IgD-negative memory B cell (primary cell): ENCODE measurements around the gene TCF4. TPM values are rescaled to one million over a fixed set of nuclear protein-coding genes. Genes with fewer than 3 reads are reported as not detected.

Source experiments
- H3K27ac Mint-ChIP-seq, 3 donors: one replicate each; pipeline ENCODE4 v1.8.0; 2020 to 2022; ENCODE audit warnings: mild to moderate bottlenecking in 3 of 3, mixed read lengths in 3 of 3, moderate library complexity in 1 of 3
- H3K27me3 Mint-ChIP-seq: one replicate; pipeline ENCODE4 v1.8.0; 2021; ENCODE audit warnings: mixed read lengths
- H3K36me3 Mint-ChIP-seq: one replicate; pipeline ENCODE4 v1.8.0; 2020; ENCODE audit warnings: mild to moderate bottlenecking, mixed read lengths
- H3K4me1 Mint-ChIP-seq, 3 donors: one replicate each; pipeline ENCODE4 v1.8.0; 2020 to 2022; ENCODE audit warnings: mixed read lengths in 3 of 3, mild to moderate bottlenecking in 1 of 3
- H3K4me3 Mint-ChIP-seq, 4 donors: one replicate each; pipeline ENCODE4 v1.8.0; 2020 to 2022; ENCODE audit warnings: mild to moderate bottlenecking in 4 of 4, mixed read lengths in 4 of 4, moderate library complexity in 3 of 4
- H3K9me3 Mint-ChIP-seq, 3 donors: one replicate each; pipeline ENCODE4 v1.8.0; 2020 to 2021; ENCODE audit warnings: mixed read lengths in 3 of 3, mild to moderate bottlenecking in 1 of 3
- polyA plus RNA-seq: library from polyadenylated mRNA; unstranded; fragments of 300-500 nt; fragmentation: Illumina TruSeq; gene quantifications from one replicate; pipeline ENCODE4 v1.2.3, GENCODE V29; 2021

Gene TCF4
- 256 TPM for polyA plus RNA-seq

GRCh38 chr18:55588111-55588869 is at the start of gene TCF4:
Gene TCF4 (minus strand): TSS chr18:55588192. CDS start chr18:55587116, 1,076 bp downstream.
- Mint-ChIP-seq H3K36me3 (no peaks in the 10 kb centered on the region), H3K4me3 (peak within 1 kb of the TSS; percentile 85 to 95 (median 94)), H3K4me1 (peaks cover 14 to 37% (median 22%) of the 10 kb centered on the region in 3 donors), H3K27ac (peak within 1 kb of the TSS; percentile 82 to 99 (median 86)), H3K27me3 (peaks cover 31% of the 10 kb centered on the region), H3K9me3 (peaks cover 0 to 9% (median 3%) of the 10 kb centered on the region in 3 donors)

- Mint-ChIP-seq H3K27ac (no peak overlapping the region), H3K4me1 (peaks cover 0 to 5% (median 1%) of the 10 kb centered on the region in 3 donors), H3K27me3 (no peaks in the 10 kb centered on the region), H3K36me3 (peaks cover 10% of the 10 kb centered on the region), H3K4me3 (no peak overlapping the region), H3K9me3 (peaks cover 4 to 12% (median 11%) of the 10 kb centered on the region in 3 donors)
Observed at GRCh38 chr18:55637204-55637603, 49.2 kb upstream of the TCF4 start.

- peaks cover 0 to 5% (median 1%) of the 10 kb centered on the region in 3 donors for H3K4me1 Mint-ChIP-seq
- peaks cover 6% of the 10 kb centered on the region for H3K36me3 Mint-ChIP-seq
- H3K4me3 Mint-ChIP-seq = no peak overlapping the region
- H3K27ac Mint-ChIP-seq = no peak overlapping the region
- H3K9me3 Mint-ChIP-seq = peaks cover 0 to 4% (median 0%) of the 10 kb centered on the region in 3 donors
- H3K27me3 Mint-ChIP-seq = no peaks in the 10 kb centered on the region
Observed at GRCh38 chr18:55635439-55635838, 47.4 kb upstream of the TCF4 start.

- Mint-ChIP-seq H3K27ac (no peak overlapping the region), H3K4me1 (peaks cover 0 to 5% (median 1%) of the 10 kb centered on the region in 3 donors), H3K27me3 (no peaks in the 10 kb centered on the region), H3K4me3 (no peak overlapping the region), H3K9me3 (peaks cover 0 to 2% (median 0%) of the 10 kb centered on the region in 3 donors), H3K36me3 (peaks cover 6% of the 10 kb centered on the region)
Observed at GRCh38 chr18:55634545-55634944, 46.6 kb upstream of the TCF4 start.

GRCh38 chr18:55633032-55633431 is 45.0 kb upstream of the TCF4 start:
- peaks cover 0 to 2% (median 0%) of the 10 kb centered on the region in 3 donors for H3K9me3 Mint-ChIP-seq

GRCh38 chr18:55629133-55629532 is 41.1 kb upstream of the TCF4 start:
- Mint-ChIP-seq H3K4me3 (no peak overlapping the region), H3K36me3 (no peaks in the 10 kb centered on the region), H3K9me3 (peaks cover 0 to 2% (median 0%) of the 10 kb centered on the region in 3 donors), H3K4me1 (peaks cover 0 to 2% (median 0%) of the 10 kb centered on the region in 3 donors), H3K27ac (no peak overlapping the region), H3K27me3 (peaks cover 1% of the 10 kb centered on the region)

More at GRCh38 chr18:55633032-55633431, 45.0 kb upstream of the TCF4 start:
- Mint-ChIP-seq H3K4me3 (no peak overlapping the region), H3K36me3 (peaks cover 6% of the 10 kb centered on the region), H3K27me3 (no peaks in the 10 kb centered on the region), H3K4me1 (peaks cover 0 to 5% (median 1%) of the 10 kb centered on the region in 3 donors), H3K27ac (no peak overlapping the region)

GRCh38 chr18:55627007-55627406 is 39.0 kb upstream of the TCF4 start:
- peaks cover 1% of the 10 kb centered on the region for H3K27me3 Mint-ChIP-seq
- peaks cover 0 to 2% (median 0%) of the 10 kb centered on the region in 3 donors for H3K4me1 Mint-ChIP-seq
- peaks cover 0 to 2% (median 0%) of the 10 kb centered on the region in 3 donors for H3K9me3 Mint-ChIP-seq
- H3K4me3 Mint-ChIP-seq = no peak overlapping the region
- no peaks in the 10 kb centered on the region for H3K36me3 Mint-ChIP-seq
- no peak overlapping the region for H3K27ac Mint-ChIP-seq

GRCh38 chr18:55625901-55626300 is 37.9 kb upstream of the TCF4 start:
- Mint-ChIP-seq H3K9me3 (peaks cover 0 to 2% (median 0%) of the 10 kb centered on the region in 3 donors), H3K27me3 (peaks cover 1% of the 10 kb centered on the region), H3K27ac (no peak overlapping the region), H3K36me3 (no peaks in the 10 kb centered on the region), H3K4me3 (no peak overlapping the region), H3K4me1 (peaks cover 0 to 2% (median 0%) of the 10 kb centered on the region in 3 donors)

GRCh38 chr18:55623626-55624025 is 35.6 kb upstream of the TCF4 start:
- Mint-ChIP-seq H3K27me3 (peaks cover 3% of the 10 kb centered on the region), H3K9me3 (no peaks in the 10 kb centered on the region), H3K4me3 (no peak overlapping the region), H3K4me1 (peaks cover 0 to 2% (median 0%) of the 10 kb centered on the region in 3 donors), H3K36me3 (no peaks in the 10 kb centered on the region), H3K27ac (no peak overlapping the region)

GRCh38 chr18:55610506-55610905 is 22.5 kb upstream of the TCF4 start:
- Mint-ChIP-seq H3K27me3 (peaks cover 3% of the 10 kb centered on the region), H3K36me3 (no peaks in the 10 kb centered on the region), H3K4me1 (peaks cover 5 to 7% (median 5%) of the 10 kb centered on the region in 3 donors), H3K27ac (no peak overlapping the region), H3K4me3 (no peak overlapping the region), H3K9me3 (peaks cover 3 to 12% (median 4%) of the 10 kb centered on the region in 3 donors)

GRCh38 chr18:55609160-55609825 is 21.3 kb upstream of the TCF4 start:
- no peak overlapping the region for H3K27ac Mint-ChIP-seq
- H3K27me3 Mint-ChIP-seq = peaks cover 3% of the 10 kb centered on the region
- peaks cover 7 to 10% (median 10%) of the 10 kb centered on the region in 3 donors for H3K4me1 Mint-ChIP-seq

GRCh38 chr18:55608497-55608896 is 20.5 kb upstream of the TCF4 start:
- H3K36me3 Mint-ChIP-seq = no peaks in the 10 kb centered on the region
- peaks cover 2% of the 10 kb centered on the region for H3K27me3 Mint-ChIP-seq
- no peak overlapping the region for H3K4me3 Mint-ChIP-seq
- H3K4me1 Mint-ChIP-seq = peaks cover 7 to 10% (median 10%) of the 10 kb centered on the region in 3 donors
- peaks cover 2 to 8% (median 3%) of the 10 kb centered on the region in 3 donors for H3K9me3 Mint-ChIP-seq
- no peak overlapping the region for H3K27ac Mint-ChIP-seq

More at GRCh38 chr18:55609160-55609825, 21.3 kb upstream of the TCF4 start:
- Mint-ChIP-seq H3K4me3 (no peak overlapping the region), H3K9me3 (peaks cover 3 to 9% (median 4%) of the 10 kb centered on the region in 3 donors), H3K36me3 (no peaks in the 10 kb centered on the region)

GRCh38 chr18:55607773-55608172 is 19.8 kb upstream of the TCF4 start:
- Mint-ChIP-seq H3K27me3 (no peaks in the 10 kb centered on the region), H3K27ac (no peak overlapping the region), H3K9me3 (peaks cover 0 to 3% (median 0%) of the 10 kb centered on the region in 3 donors), H3K36me3 (no peaks in the 10 kb centered on the region), H3K4me1 (peaks cover 7 to 10% (median 10%) of the 10 kb centered on the region in 3 donors), H3K4me3 (no peak overlapping the region)

GRCh38 chr18:55605733-55606338 is 17.8 kb upstream of the TCF4 start:
- Mint-ChIP-seq H3K27ac (no peak overlapping the region), H3K4me3 (peak overlapping the region in 3 of 4 donors; percentile 6 to 14 (median 10))

GRCh38 chr18:55603775-55604174 is 15.8 kb upstream of the TCF4 start:
- Mint-ChIP-seq H3K4me1 (peaks cover 7 to 10% (median 10%) of the 10 kb centered on the region in 3 donors), H3K27ac (no peak overlapping the region), H3K9me3 (no peaks in the 10 kb centered on the region), H3K4me3 (no peak overlapping the region), H3K27me3 (peaks cover 4% of the 10 kb centered on the region), H3K36me3 (no peaks in the 10 kb centered on the region)

More at GRCh38 chr18:55605733-55606338, 17.8 kb upstream of the TCF4 start:
- no peaks in the 10 kb centered on the region for H3K36me3 Mint-ChIP-seq
- H3K27me3 Mint-ChIP-seq = peaks cover 3% of the 10 kb centered on the region
- H3K9me3 Mint-ChIP-seq = peaks cover 0 to 3% (median 0%) of the 10 kb centered on the region in 3 donors
- H3K4me1 Mint-ChIP-seq = peaks cover 7 to 10% (median 10%) of the 10 kb centered on the region in 3 donors
